K562 (cell line): ENCODE results near the gene ZDHHC6. TPM values are rescaled to one million over a fixed set of nuclear protein-coding genes. Genes with fewer than 3 reads are reported as not detected.
"Not testable (repeated sequence)": the region's sequence is repeated elsewhere in the genome, so short reads cannot be mapped to it uniquely, and the experiment has no call there.

ENCODE experiments used
- ATAC-seq: fragments of 200-7000 bp; cut with Tn5 transposase; 3 replicates; pipeline ENCODE4 v1.9.1; 2020; ENCODE audit warnings: moderate library complexity
- BruUV-seq: library from RNA; stranded (reverse); fragments of 400-500 nt; replicated peaks from 2 replicates; lab custom pipeline; 2021; lab: Mats Ljungman, UMichigan
- CTCF ChIA-PET: fragments of 300-600 bp; formaldehyde crosslinking; extraction: SDS; loops from one replicate; lab custom pipeline; 2021; ENCODE audit warnings: low intra/inter-chr PET ratio; lab: Yijun Ruan, JAX
- POLR2A ChIA-PET: fragments of 300-600, 350-650 bp; sonication (Branson Sonifier 250); formaldehyde crosslinking; extraction: SDS; loops from one replicate; lab custom pipeline; 2021; ENCODE audit warnings: antibody characterized with exemption, inconsistent platforms; lab: Yijun Ruan, JAX
- DNase-seq, 4 experiments: peaks; one replicate each; pipeline versions ENCODE4 v3.0.0 to v3.0.0-alpha.2; 2011 to 2018; ENCODE audit warnings: low spot score in 3 of 4, mixed read lengths in 3 of 4; ENCODE audit errors: extremely low read depth in 1 of 4
- FAIRE-seq: peaks from 2 replicates; lab custom pipeline; 2011; peaks lifted over from hg19 to GRCh38; lab: Jason Lieb, UNC
- H2AFZ ChIP-seq: 2 replicates; pipeline ENCODE4 v1.6.0; 2011; ENCODE audit warnings: low read depth, low read length, control low read depth, inconsistent platforms
- H3K27ac ChIP-seq: fragments of 200-600 bp; 3 replicates; pipeline ENCODE4 v1.8.0; 2011; ENCODE audit warnings: low read depth, mild to moderate bottlenecking, control low read depth, inconsistent platforms, low read length, moderate library complexity, mixed read lengths; ENCODE audit errors: extremely low read depth
- H3K27me3 ChIP-seq, 2 experiments: fragments of 300-600 bp in 1 of 2; 2 replicates in 1 of 2; 3 replicates in 1 of 2; pipeline versions ENCODE4 v1.6.0 to v1.8.0; 2011; ENCODE audit warnings: inconsistent platforms in 2 of 2, low read length in 2 of 2, mild to moderate bottlenecking in 1 of 2, mixed read lengths in 1 of 2, moderate library complexity in 1 of 2; ENCODE audit not compliant: control insufficient read depth in 2 of 2, insufficient read depth in 2 of 2
- H3K36me3 ChIP-seq: fragments of 300-600 bp; 3 replicates; pipeline ENCODE4 v1.8.0; 2011; ENCODE audit warnings: mild to moderate bottlenecking, low read length, inconsistent platforms; ENCODE audit not compliant: control insufficient read depth, insufficient read depth
- H3K4me1 ChIP-seq, 2 experiments: fragments of 200-600 bp in 1 of 2; replicated peaks in 1 of 2; 2 replicates in 1 of 2; 3 replicates in 1 of 2; pipeline versions ENCODE4 v1.5.1 to v1.8.0; 2011; ENCODE audit warnings: inconsistent platforms in 2 of 2, low read length in 2 of 2, mild to moderate bottlenecking in 1 of 2, mixed read lengths in 1 of 2, moderate library complexity in 1 of 2; ENCODE audit not compliant: control insufficient read depth in 2 of 2, insufficient read depth in 2 of 2
- H3K4me2 ChIP-seq: 2 replicates; pipeline ENCODE4 v1.6.1; 2011; ENCODE audit warnings: low read length, control low read depth, inconsistent platforms, mixed read lengths; ENCODE audit not compliant: insufficient read depth
- H3K4me3 ChIP-seq: fragments of 200-600 bp; sonication (generic), shearing (Covaris generic); 2 replicates; pipeline ENCODE4 v1.5.1; 2016; ENCODE audit warnings: control low read depth, inconsistent platforms
- H3K79me2 ChIP-seq: fragments of 200-600 bp; 3 replicates; pipeline ENCODE4 v1.8.0; 2011; ENCODE audit warnings: low read length, inconsistent platforms; ENCODE audit not compliant: control insufficient read depth, insufficient read depth
- H3K9ac ChIP-seq, 2 experiments: 2 replicates each; pipeline versions ENCODE4 v1.6.0 to v1.6.1; 2011; ENCODE audit warnings: low read depth in 2 of 2, low read length in 2 of 2, control low read depth in 1 of 2, inconsistent platforms in 1 of 2, mild to moderate bottlenecking in 1 of 2, mixed read lengths in 1 of 2; ENCODE audit not compliant: insufficient read depth in 1 of 2
- H3K9me1 ChIP-seq: one replicate; pipeline ENCODE4 v1.6.0; 2011; ENCODE audit warnings: inconsistent platforms, mild to moderate bottlenecking, low read length, moderate library complexity; ENCODE audit not compliant: control insufficient read depth, insufficient read depth
- H3K9me3 ChIP-seq: replicated peaks from 2 replicates; pipeline ENCODE4 v1.5.1; 2011; ENCODE audit warnings: low read depth, low read length, inconsistent platforms; ENCODE audit not compliant: control insufficient read depth, insufficient read depth
- H4K20me1 ChIP-seq: replicated peaks from 2 replicates; pipeline ENCODE4 v1.6.1; 2011; ENCODE audit warnings: low read length, inconsistent platforms, mixed read lengths; ENCODE audit not compliant: control insufficient read depth, insufficient read depth
- RBM25 ChIP-seq: fragments of 200-400 bp; formaldehyde crosslinking; IDR thresholded peaks from 2 replicates; pipeline ENCODE4 v1.6.1; 2018; ENCODE audit warnings: low read length, low read depth, moderate library complexity; ENCODE audit not compliant: severe bottlenecking
- SMARCC2 ChIP-seq: fragments of 450-650 bp; IDR thresholded peaks from 2 replicates; pipeline ENCODE4 v1.6.1; 2017; ENCODE audit warnings: antibody characterized with exemption, moderate library complexity, mild to moderate bottlenecking, low read depth
- STAT5B ChIP-seq: fragments of 250-450 bp; sonication (Bioruptor Pico); IDR thresholded peaks from 2 replicates; pipeline ENCODE4 v1.8.0; 2021; ENCODE audit warnings: mild to moderate bottlenecking, inconsistent platforms
- WGBS: fragments of 100-300 bp; shearing (Covaris generic); methylation state at CpG from one replicate; pipeline ENCODE4 v1.1.6; 2016; ENCODE audit warnings: low coverage, mixed read lengths; ENCODE audit not compliant: insufficient coverage; ENCODE audit errors: missing lambda C conversion rate; 5-methylcytosine and 5-hydroxymethylcytosine counted together
- in situ Hi-C: fragments of 300-500 bp; cut with MboI; formaldehyde crosslinking; loops from 4 replicates; pipeline ENCODE4 v1.15.0; 2018; ENCODE audit warnings: inconsistent platforms, mixed read lengths
- intact Hi-C: fragments of 100-400 bp; cut with micrococcal nuclease; formaldehyde crosslinking; loops from 2 replicates; pipeline ENCODE4 v1.14.2; 2022
- polyA plus RNA-seq, 8 experiments: library from polyadenylated mRNA; depleted of rRNA in 4 of 8; stranded (reverse) in 5 of 8; unstranded in 3 of 8; fragments of >200 nt; fragmentation: Nextera tagmentation in 2 of 8; fragmentation: Illumina TruSeq in 1 of 8; extraction: Ambion mirVana in 2 of 8; extraction: Trizol in 1 of 8; gene quantifications; 2 replicates each; pipeline versions ENCODE4 v1.2.1 to v1.2.3, GENCODE V29; 2011 to 2014; ENCODE audit warnings: inconsistent platforms in 1 of 8, missing spikeins in 1 of 8
- total RNA-seq, 7 experiments: library from RNA; depleted of rRNA in 6 of 7; stranded (reverse); fragments of >200 nt in 6 of 7; fragmentation: Illumina TruSeq in 2 of 7; extraction: Trizol in 2 of 7; gene quantifications; 2 replicates each; pipeline versions ENCODE4 v1.2.1 to v1.2.3, GENCODE V29; 2011 to 2021; ENCODE audit warnings: low replicate concordance in 1 of 7

ZDHHC6 gene
- total and polyA plus RNA-seq, 9 of the 15 experiments (the other 6 are each of a cell fraction or from before 2014, with no cell fraction given) = 13.6 to 30.5 (median 21.5) TPM

GRCh38 chr10:112466802-112467201 is 20.1 kb upstream of the ZDHHC6 start (continued):
- TF ChIP-seq STAT5B (CRISPR knock-in tag) = no peak

- Histone ChIP-seq H3K9ac (no peak overlapping the region), H3K4me2 (no peak overlapping the region), H4K20me1 (no peaks in the 10 kb centered on the region), H3K27ac (no peak overlapping the region), H3K9me3 (no peaks in the 10 kb centered on the region), H2AFZ (no peak overlapping the region), H3K4me1 (no peaks in the 10 kb centered on the region), H3K9me1 (no peaks in the 10 kb centered on the region), H3K4me3 (no peak overlapping the region), H3K27me3 (no peaks in the 10 kb centered on the region), H3K36me3 (peaks cover 27% of the 10 kb centered on the region; the same call in 2 of the 3 replicates), H3K79me2 (no peaks in the 10 kb centered on the region)
- no TSS peak for BruUV-seq
- intact Hi-C loops = no loop called here
- ATAC-seq (no peak), FAIRE-seq (no peak), DNase-seq (no peak)
- 100% methylated on average over 3 of the region's 3 CpGs for WGBS
- ChIA-PET POLR2A (no interaction called here), CTCF (no interaction called here)
- TF ChIP-seq SMARCC2 = no peak
- peak; percentile 10 for TF ChIP-seq RBM25
- in situ Hi-C loops = no loop called here
These were observed 18.7 kb upstream of the ZDHHC6 start for GRCh38 chr10:112465299-112465883.

- H3K27me3 ChIP-seq, H2AFZ ChIP-seq, BruUV-seq, intact Hi-C loops, in situ Hi-C loops, CTCF ChIA-PET, H3K9me3 ChIP-seq, H3K9me1 ChIP-seq, POLR2A ChIA-PET, H3K4me1 ChIP-seq, H3K4me2 ChIP-seq, H3K79me2 ChIP-seq, H3K4me3 ChIP-seq, H3K27ac ChIP-seq, FAIRE-seq, H4K20me1 ChIP-seq, H3K9ac ChIP-seq, DNase-seq, ATAC-seq: not testable (repeated sequence)
- peaks cover 27% of the 10 kb centered on the region; the same call in 2 of the 3 replicates for H3K36me3 ChIP-seq
- 98% methylated on average over 5 of the region's 5 CpGs for WGBS
These were observed 17.4 kb upstream of the ZDHHC6 start for GRCh38 chr10:112464074-112464473.
